ENCODE measurements around the gene PIGM. TPM values are rescaled to one million over a fixed set of nuclear protein-coding genes. Genes with fewer than 3 reads are reported as not detected.

Gene PIGM
- total RNA-seq, 1 donor from 2014 or later = 5.5 TPM

DNA sequence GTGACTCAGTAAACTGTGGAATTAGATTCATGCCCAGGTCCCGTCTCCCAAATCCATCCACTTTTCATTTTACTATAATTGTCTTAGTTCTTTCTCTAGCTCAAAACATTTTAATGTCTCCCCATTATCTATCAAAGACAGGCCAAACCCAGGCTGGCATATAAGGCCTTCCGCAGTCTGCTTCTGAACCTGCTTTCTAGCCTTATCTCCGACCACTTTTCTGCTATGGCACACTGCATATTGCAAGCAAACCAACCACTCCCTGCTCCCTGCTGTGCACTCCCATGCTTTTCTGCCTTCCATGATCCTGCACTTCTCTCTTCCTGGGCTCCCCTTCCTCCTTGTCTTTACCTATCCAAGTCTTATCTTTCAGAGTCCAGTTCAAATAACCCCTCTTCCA is 17.3 kb upstream of the PIGM start:
- Mint-ChIP-seq H3K4me3 (no peak overlapping the region), H3K27ac (no peak overlapping the region), H3K36me3 (ENCODE audit: low read depth) (no peaks in the 10 kb centered on the region), H3K4me1 (peaks cover 13% of the 10 kb centered on the region), H3K27me3 (peaks cover 43% of the 10 kb centered on the region), H3K9me3 (no peaks in the 10 kb centered on the region)
- no peak for DNase-seq
- intact Hi-C loops (cut with micrococcal nuclease) = no loop called here

DNA sequence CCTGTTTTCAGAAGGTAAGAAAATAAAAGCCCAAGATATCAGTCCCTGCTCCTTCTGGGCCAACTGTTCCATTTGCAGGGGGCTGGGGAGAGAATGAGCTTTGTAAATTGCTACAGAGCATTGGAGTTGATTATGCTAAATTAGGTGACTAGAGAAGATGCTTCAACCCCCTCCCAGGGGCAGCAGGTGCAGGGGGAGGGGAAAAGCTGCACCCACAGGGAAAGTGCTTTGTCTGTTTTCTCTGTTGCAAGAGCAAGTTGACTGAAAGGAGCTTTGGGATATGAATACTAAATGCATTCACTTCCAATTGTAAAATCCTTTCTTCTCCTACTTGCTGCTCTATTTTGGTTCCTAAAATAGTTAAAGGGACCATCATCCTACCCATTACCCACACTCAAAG is 16.5 kb upstream of the PIGM start:
- H3K9me3 Mint-ChIP-seq = no peaks in the 10 kb centered on the region
- H3K4me3 Mint-ChIP-seq = no peak overlapping the region
- H3K27ac Mint-ChIP-seq = no peak overlapping the region
- no peaks in the 10 kb centered on the region for H3K36me3 Mint-ChIP-seq (ENCODE audit: low read depth)
- DNase-seq = no peak
- intact Hi-C loops (cut with micrococcal nuclease) = no loop called here
- H3K27me3 Mint-ChIP-seq = peaks cover 39% of the 10 kb centered on the region
- peaks cover 13% of the 10 kb centered on the region for H3K4me1 Mint-ChIP-seq

DNA sequence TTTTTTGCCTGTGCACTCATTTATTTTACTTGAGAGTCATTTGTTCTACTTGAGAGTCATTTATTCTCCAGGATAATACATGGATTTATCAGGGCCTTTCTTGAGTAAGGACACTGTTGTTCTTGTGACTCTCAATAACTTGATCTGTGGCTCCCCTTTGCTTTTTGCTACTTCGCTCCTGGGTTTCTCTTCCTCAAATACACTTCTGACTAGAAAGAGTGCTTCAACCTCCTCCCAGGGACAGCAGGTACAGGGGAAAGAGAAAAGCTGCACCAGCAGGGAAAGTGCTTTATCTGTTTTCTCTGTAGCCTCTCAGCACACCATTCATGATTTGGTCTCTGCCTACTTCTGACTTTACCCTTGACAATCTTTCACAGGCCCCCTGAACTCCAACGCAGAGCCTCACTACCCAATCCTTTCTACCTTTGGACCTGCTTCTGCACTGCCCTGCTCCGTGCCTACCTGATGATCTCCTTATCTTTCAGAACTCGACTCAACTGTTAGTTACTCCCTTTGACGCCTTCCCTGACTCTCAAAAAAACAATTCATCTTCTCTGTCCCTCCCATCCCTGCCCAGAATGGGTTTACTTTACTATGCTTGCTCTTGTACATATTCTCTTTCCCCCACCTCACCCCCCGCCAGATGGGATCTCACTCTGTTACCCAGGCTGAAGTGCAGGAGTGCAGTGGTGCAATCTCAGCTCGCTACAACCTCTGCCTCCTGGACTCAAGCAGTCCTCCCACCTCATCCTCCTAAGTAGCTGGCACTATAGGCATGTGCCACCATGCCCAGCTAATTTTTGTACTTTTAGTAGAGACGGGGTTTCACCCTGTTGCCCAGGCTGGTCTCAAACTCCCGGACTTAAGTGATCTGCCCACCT is 15.6 kb upstream of the PIGM start:
- H3K9me3 Mint-ChIP-seq = no peaks in the 10 kb centered on the region
- peak overlapping the region; percentile 64 for H3K27ac Mint-ChIP-seq
- intact Hi-C loops (cut with micrococcal nuclease) = no loop called here
- peak overlapping the region; percentile 73 for H3K4me3 Mint-ChIP-seq
- peaks cover 34% of the 10 kb centered on the region for H3K27me3 Mint-ChIP-seq
- DNase-seq = no peak
- peaks cover 13% of the 10 kb centered on the region for H3K4me1 Mint-ChIP-seq
- no peaks in the 10 kb centered on the region for H3K36me3 Mint-ChIP-seq (ENCODE audit: low read depth)

DNA sequence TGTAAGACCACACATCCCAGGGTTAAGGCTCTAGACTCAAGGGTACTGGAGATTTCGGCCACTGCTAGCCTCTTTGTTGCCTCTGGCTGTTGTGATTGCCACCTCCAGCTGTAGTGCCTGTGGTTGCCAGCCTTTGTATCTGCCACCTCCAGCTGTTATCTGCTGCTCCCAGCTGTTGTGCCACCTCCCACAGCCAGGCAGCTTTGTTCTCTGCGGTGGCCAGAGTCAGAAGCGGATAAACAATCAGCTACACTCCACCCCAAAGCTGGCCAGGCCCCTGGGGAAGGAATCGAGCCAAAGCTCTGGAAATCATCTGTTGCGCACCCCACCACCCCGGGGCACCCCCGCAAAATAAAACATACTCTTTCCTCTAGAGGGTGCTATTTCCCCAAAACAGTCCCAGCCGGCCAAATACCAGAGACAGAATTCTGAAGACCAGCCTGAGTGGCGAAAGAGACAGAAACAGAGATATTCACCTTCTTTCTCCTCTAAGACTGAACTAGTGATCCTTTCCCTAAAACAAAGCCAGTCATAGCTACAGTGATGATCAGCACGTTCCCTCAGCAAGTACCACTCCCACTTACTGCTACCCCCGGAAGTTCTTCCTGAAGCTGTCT is 14.8 kb upstream of the PIGM start:
- peak; percentile 84 for DNase-seq
- Mint-ChIP-seq H3K4me1 (peaks cover 13% of the 10 kb centered on the region), H3K9me3 (no peaks in the 10 kb centered on the region), H3K4me3 (peak overlapping the region; percentile 73), H3K36me3 (ENCODE audit: low read depth) (no peaks in the 10 kb centered on the region), H3K27me3 (peaks cover 28% of the 10 kb centered on the region), H3K27ac (peak overlapping the region; percentile 64)
- intact Hi-C loops (cut with micrococcal nuclease) = loop anchor here (1.0 kb wide), 1 partner anchor 38 kb away; no protein-coding TSS in a partner anchor

DNA sequence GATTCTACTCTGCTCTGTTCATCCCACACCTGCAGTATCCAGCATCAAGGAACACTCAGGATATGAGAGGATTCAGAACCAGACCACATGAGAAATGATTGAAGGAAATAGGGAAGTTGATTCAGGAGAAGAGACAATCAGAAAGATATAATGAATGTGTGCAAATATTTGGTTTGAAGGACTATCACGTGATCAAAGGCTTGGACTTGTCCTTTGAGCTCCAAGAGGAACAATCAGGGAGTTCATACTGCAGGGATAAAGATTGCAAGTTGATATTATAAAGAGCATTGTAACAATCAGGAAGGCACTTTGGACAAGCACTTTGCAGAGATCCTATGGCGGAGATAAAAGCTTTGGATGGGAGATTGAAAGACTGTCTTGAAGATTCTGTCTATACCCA is 13.9 kb upstream of the PIGM start:
- no peak for DNase-seq
- H3K9me3 Mint-ChIP-seq = no peaks in the 10 kb centered on the region
- intact Hi-C loops (cut with micrococcal nuclease) = loop anchor here (1.0 kb wide), 1 partner anchor 39 kb away; no protein-coding TSS in a partner anchor
- H3K36me3 Mint-ChIP-seq (ENCODE audit: low read depth) = no peaks in the 10 kb centered on the region
- H3K27ac Mint-ChIP-seq = no peak overlapping the region
- peaks cover 23% of the 10 kb centered on the region for H3K27me3 Mint-ChIP-seq
- H3K4me1 Mint-ChIP-seq = peaks cover 13% of the 10 kb centered on the region
- no peak overlapping the region for H3K4me3 Mint-ChIP-seq

DNA sequence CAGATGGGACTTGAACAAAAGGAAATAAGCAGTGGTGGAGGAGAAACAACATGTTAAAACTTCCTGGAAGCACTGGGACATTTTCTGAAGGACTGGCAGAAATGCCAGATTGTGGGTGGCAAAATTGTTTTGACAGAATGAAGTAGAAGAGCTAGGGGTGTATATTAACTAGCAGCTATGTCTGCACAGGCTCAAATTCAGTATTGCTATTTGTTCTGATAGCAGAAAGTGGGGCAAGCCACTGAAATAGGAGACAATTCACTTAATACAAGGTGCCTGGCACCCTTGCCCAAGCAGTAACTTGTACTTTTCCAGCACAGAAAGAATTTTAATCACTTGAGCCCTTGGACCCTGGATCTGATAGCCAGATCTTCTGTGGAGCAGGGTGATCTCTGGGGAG is 11.8 kb upstream of the PIGM start:
- intact Hi-C loops (cut with micrococcal nuclease) = no loop called here
- Mint-ChIP-seq H3K27ac (no peak overlapping the region), H3K4me1 (peaks cover 13% of the 10 kb centered on the region), H3K36me3 (ENCODE audit: low read depth) (no peaks in the 10 kb centered on the region), H3K27me3 (peaks cover 13% of the 10 kb centered on the region), H3K9me3 (no peaks in the 10 kb centered on the region), H3K4me3 (no peak overlapping the region)
- DNase-seq = no peak

DNA sequence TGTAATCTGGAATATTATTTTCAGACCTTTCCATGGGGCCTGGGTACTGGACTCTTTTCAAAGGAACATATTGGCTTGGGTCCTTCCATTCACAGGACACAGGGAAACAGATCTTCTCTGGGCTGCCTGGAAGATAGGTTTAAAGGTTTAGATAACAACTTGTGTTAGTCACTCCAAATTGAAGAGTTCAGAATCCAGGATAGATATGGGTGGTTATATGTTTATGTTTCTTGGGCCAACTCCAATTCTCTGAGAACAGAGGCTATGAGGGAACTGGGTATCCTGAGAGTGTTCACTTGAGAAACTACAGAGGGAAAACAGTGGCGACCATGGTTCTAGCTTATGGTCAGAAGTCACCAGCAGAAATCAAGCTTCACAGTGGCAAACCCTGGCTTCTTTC is 8.7 kb upstream of the PIGM start:
- H3K36me3 Mint-ChIP-seq (ENCODE audit: low read depth) = no peaks in the 10 kb centered on the region
- H3K9me3 Mint-ChIP-seq = no peaks in the 10 kb centered on the region
- no peak overlapping the region for H3K4me3 Mint-ChIP-seq
- H3K4me1 Mint-ChIP-seq = no peaks in the 10 kb centered on the region
- intact Hi-C loops (cut with micrococcal nuclease) = no loop called here
- no peak overlapping the region for H3K27ac Mint-ChIP-seq
- DNase-seq = no peak
- H3K27me3 Mint-ChIP-seq = peaks cover 8% of the 10 kb centered on the region

DNA sequence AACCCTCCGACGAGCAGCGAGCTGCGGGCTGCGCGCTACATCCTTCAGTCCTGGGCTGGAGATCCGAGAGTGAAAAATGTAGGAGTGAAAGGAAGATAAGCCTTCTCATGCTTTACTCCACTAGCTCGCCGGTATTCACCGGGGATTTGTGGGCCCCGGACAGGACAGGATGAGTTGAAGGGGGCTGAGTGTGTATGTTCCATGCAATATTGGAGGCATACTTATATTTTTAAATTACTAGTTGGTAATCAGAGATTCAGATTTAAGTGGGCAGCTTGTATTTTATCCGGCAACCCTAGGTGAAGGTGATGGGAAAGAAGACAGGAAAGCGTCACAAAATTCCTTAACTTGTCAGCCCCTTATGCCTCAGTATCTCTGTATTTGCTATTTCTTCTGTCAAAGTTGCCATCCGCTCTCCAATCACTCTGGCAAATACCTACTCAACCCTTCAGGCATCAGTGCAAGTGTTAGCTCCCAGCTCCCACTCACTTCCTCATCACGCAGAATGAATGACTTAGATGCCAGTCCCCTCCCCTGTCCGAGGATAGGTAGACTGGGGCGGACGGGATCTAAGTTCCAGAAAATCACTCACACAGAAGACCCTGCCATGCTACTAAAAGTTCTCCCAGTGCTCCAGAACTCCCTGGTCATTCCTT is 503 bp upstream of the PIGM start:
- Mint-ChIP-seq H3K9me3 (no peaks in the 10 kb centered on the region), H3K27me3 (peaks cover 15% of the 10 kb centered on the region), H3K4me1 (peaks cover 32% of the 10 kb centered on the region), H3K27ac (peak overlapping the region; percentile 85), H3K36me3 (ENCODE audit: low read depth) (peaks cover 5% of the 10 kb centered on the region), H3K4me3 (peak overlapping the region; percentile 92)
- intact Hi-C loops (cut with micrococcal nuclease) = loop anchor here (5.0 kb wide), 2 partner anchors 50 to 175 kb away; partner anchors contain the start of genes KCNJ9 and PEA15
- DNase-seq = peak; percentile 63

DNA sequence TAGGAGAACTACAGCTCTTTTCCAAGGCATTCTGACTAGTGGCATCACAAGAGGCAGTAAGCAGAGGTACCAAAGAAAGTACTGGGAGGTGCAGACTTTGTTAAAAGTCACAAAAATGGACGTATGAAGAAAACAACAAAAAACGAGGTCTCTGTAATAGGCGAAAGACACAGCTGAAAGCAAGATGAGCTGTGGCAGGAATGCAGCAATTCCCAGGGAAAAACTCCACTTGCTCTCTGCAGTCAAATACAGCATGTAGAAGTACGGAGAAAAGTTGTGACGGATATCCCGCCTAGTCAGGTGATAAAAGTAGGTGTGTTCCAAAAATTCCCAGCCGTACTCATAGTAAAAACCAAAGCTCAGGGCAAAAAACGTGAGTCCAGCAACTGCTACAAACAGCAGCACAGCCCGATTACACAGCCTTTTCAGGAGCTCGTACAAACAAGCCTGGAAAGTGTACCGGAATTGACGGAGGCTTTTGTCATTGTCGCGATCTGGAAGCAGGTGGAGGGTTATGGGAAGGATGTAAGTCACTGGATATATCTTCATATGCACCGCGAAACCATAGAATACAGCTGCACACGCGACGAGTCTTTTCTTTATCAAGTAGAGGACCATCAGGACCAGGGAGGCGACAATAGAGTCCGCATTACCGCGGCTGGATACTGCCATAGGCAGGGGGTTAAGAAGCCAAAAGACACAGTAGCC is 979 bp downstream of the PIGM start:
- peaks cover 15% of the 10 kb centered on the region for H3K27me3 Mint-ChIP-seq
- peak overlapping the region; percentile 81 for H3K27ac Mint-ChIP-seq
- H3K4me3 Mint-ChIP-seq = peak overlapping the region; percentile 92
- DNase-seq = no peak
- H3K4me1 Mint-ChIP-seq = peaks cover 32% of the 10 kb centered on the region
- intact Hi-C loops (cut with micrococcal nuclease) = loop anchor here (1.0 to 5.0 kb wide), 5 partner anchors 51 to 251 kb away; partner anchors contain the start of genes DUSP23, IGSF8, KCNJ9 and PEA15
- no peaks in the 10 kb centered on the region for H3K9me3 Mint-ChIP-seq
- H3K36me3 Mint-ChIP-seq (ENCODE audit: low read depth) = peaks cover 8% of the 10 kb centered on the region

DNA sequence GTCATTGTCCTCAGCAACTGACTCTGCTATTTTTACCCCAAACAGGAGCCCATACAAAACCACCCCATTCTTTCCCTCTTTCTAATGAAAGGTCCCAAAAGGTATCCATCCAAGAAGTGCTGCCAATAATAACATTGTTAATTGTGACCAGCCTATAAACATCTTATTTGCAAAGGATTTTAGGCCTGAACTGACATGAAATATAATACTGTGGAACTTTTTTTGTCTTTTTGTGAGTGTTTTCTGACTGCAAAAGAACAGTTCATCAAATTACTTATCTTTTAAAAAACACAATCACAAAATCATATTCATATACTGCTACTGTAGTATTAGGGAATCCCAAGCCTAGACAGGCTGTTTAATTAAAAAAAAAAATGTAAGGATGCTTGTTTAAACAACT is 3.4 kb downstream of the PIGM start:
- H3K4me1 Mint-ChIP-seq = peaks cover 28% of the 10 kb centered on the region

DNA sequence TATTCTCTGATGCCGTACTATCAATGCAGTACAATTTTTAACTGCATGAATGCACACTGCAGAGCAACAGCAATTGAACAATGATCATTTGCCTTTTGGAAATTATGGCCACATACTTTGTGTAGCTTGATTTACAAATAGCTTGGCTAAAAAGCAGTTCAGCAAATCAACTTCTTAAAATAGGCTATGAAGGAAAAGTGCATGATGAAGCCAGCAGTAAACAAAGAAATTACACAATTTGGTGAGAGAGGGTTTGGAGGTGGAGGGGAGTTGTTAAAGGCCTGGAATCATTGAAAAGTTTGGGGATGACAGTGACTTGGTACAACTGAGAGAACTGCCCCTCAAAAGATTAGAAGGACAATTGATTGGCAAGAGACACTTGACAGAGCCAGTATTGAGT is 6.5 kb downstream of the PIGM start:
- Mint-ChIP-seq H3K27me3 (peaks cover 5% of the 10 kb centered on the region), H3K9me3 (no peaks in the 10 kb centered on the region), H3K4me1 (peaks cover 5% of the 10 kb centered on the region), H3K36me3 (ENCODE audit: low read depth) (peaks cover 5% of the 10 kb centered on the region), H3K27ac (no peak overlapping the region), H3K4me3 (no peak overlapping the region)
- intact Hi-C loops (cut with micrococcal nuclease) = no loop called here
- DNase-seq = no peak

More for the DNA sequence above, 3.4 kb downstream of the PIGM start:
- intact Hi-C loops (cut with micrococcal nuclease) = no loop called here
- Mint-ChIP-seq H3K36me3 (ENCODE audit: low read depth) (peaks cover 8% of the 10 kb centered on the region), H3K27ac (no peak overlapping the region), H3K27me3 (peaks cover 8% of the 10 kb centered on the region), H3K9me3 (no peaks in the 10 kb centered on the region), H3K4me3 (no peak overlapping the region)
- no peak for DNase-seq

DNA sequence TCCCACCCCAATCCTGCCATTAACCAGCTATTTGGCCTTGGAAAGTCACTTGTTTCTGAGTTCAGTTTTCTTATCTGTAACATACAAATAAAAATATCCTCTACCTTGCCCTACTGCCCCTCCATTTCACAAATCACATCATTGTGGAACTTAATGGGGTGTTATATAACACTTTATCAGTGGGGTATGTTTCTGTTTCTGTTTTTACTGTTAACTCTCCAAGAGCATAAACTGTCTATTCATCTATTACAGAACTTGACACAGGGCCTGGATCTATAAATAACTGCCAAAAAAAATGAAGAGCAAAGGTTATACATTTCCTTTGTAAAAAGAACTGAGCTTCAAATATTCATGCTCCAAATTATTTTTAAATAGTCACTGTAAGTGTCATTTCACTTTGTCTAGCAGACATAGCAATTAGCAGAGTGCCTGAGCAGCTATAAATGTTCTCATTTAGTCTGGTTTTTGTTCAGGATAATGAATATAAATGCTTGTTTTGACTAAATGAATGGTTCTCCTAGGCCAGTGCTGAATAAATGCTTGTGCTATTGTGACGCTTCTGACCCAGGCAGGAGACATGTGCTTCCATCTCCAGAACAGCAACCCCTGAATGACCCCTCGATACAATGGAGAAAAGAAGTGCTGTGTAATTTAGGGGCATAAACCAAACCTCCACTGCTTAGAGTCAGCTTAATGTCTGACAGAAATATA is 7.4 kb downstream of the PIGM start:
- Mint-ChIP-seq H3K27me3 (peaks cover 5% of the 10 kb centered on the region), H3K9me3 (no peaks in the 10 kb centered on the region), H3K4me3 (no peak overlapping the region), H3K36me3 (ENCODE audit: low read depth) (peaks cover 5% of the 10 kb centered on the region), H3K27ac (no peak overlapping the region), H3K4me1 (peaks cover 3% of the 10 kb centered on the region)
- DNase-seq = no peak
- intact Hi-C loops (cut with micrococcal nuclease) = no loop called here
